PC-3 (cell line): ENCODE measurements around the gene KIF5C. TPM values are rescaled to one million over a fixed set of nuclear protein-coding genes. Genes with fewer than 3 reads are reported as not detected.
A peak's percentile ranks its signal among the peaks of the same experiment; 100 is the strongest.

Experiments
- ATAC-seq: fragments of 200-7000 bp; cut with Tn5 transposase; 2 replicates; pipeline ENCODE4 v1.9.1; 2020; ENCODE audit warnings: mild to moderate bottlenecking, moderate library complexity
- BruUV-seq: library from RNA; stranded (reverse); fragments of 400-500 nt; replicated peaks from 2 replicates; lab custom pipeline; 2021; lab: Mats Ljungman, UMichigan
- CTCF ChIA-PET: fragments of 300-600 bp; sonication (Branson Sonifier 250); formaldehyde crosslinking; loops from one replicate; lab custom pipeline; 2022; ENCODE audit warnings: antibody characterized with exemption; lab: Charles Lee
- POLR2A ChIA-PET: fragments of 300-600 bp; sonication (Branson Sonifier 250); formaldehyde crosslinking; loops from one replicate; lab custom pipeline; 2022; ENCODE audit warnings: antibody characterized with exemption; ENCODE audit not compliant: unreplicated experiment; lab: Charles Lee
- DNase-seq: peaks from one replicate; pipeline ENCODE4 v3.0.0-alpha.2; 2015
- H2AFZ ChIP-seq: fragments of 300-600 bp; sonication (generic); 2 replicates; pipeline ENCODE4 v1.6.0; 2016; ENCODE audit warnings: antibody characterized with exemption, low read length
- H3F3A ChIP-seq: fragments of 300-600 bp; sonication (generic); one replicate; pipeline ENCODE4 v1.6.0; 2017; ENCODE audit warnings: antibody characterized with exemption, low read length, control low read depth, mild to moderate bottlenecking; ENCODE audit not compliant: unreplicated experiment
- H3K27ac ChIP-seq: fragments of 300-600 bp; sonication (generic); 2 replicates; pipeline ENCODE4 v1.5.1; 2016; ENCODE audit warnings: mild to moderate bottlenecking, low read length
- H3K27me3 ChIP-seq: fragments of 300-600 bp; sonication (generic); 2 replicates; pipeline ENCODE4 v1.6.1; 2016; ENCODE audit warnings: low read length, mixed read lengths
- H3K36me3 ChIP-seq: fragments of 300-600 bp; sonication (generic); 2 replicates; pipeline ENCODE4 v1.6.1; 2016; ENCODE audit warnings: low read depth, mixed run types, low read length, mixed read lengths
- H3K4me1 ChIP-seq: fragments of 300-600 bp; sonication (generic); 2 replicates; pipeline ENCODE4 v1.5.1; 2016; ENCODE audit warnings: low read length; ENCODE audit not compliant: insufficient read depth
- H3K4me2 ChIP-seq: fragments of 300-600 bp; sonication (generic); 2 replicates; pipeline ENCODE4 v1.6.0; 2016; ENCODE audit warnings: low read length
- H3K4me3 ChIP-seq: fragments of 300-600 bp; sonication (generic); 2 replicates; pipeline ENCODE4 v1.5.1; 2016; ENCODE audit warnings: mild to moderate bottlenecking, low read length, mixed read lengths
- H3K79me2 ChIP-seq: fragments of 300-600 bp; sonication (generic); 2 replicates; pipeline ENCODE4 v1.6.1; 2017; ENCODE audit warnings: low read length, mixed read lengths
- H3K9ac ChIP-seq: fragments of 300-600 bp; sonication (generic); 2 replicates; pipeline ENCODE4 v1.6.0; 2016; ENCODE audit warnings: mild to moderate bottlenecking, low read length
- H3K9me2 ChIP-seq: fragments of 300-600 bp; sonication (generic); replicated peaks from 2 replicates; pipeline ENCODE4 v1.6.1; 2016; ENCODE audit warnings: mixed run types, low read length, mixed read lengths
- H3K9me3 ChIP-seq: fragments of 300-600 bp; sonication (generic); 2 replicates; pipeline ENCODE4 v1.6.1; 2016; ENCODE audit warnings: low read length, mixed read lengths
- H4K20me1 ChIP-seq: fragments of 300-600 bp; sonication (generic); 2 replicates; pipeline ENCODE4 v1.6.1; 2016; ENCODE audit warnings: low read length, mixed read lengths
- CTCF ChIP-seq: fragments of 300-600 bp; sonication (generic); conservative IDR thresholded peaks from 2 replicates; pipeline ENCODE4 v1.5.1; 2017; ENCODE audit warnings: antibody characterized with exemption, low read depth, mild to moderate bottlenecking, low read length
- EZH2 ChIP-seq: fragments of 300-600 bp; sonication (generic); IDR thresholded peaks from one replicate; pipeline ENCODE4 v1.6.1; 2017; ENCODE audit warnings: antibody characterized with exemption, mild to moderate bottlenecking, low read length; ENCODE audit not compliant: unreplicated experiment
- EZH2phosphoT487 ChIP-seq: fragments of 300-600 bp; sonication (generic); IDR thresholded peaks from 2 replicates; pipeline ENCODE4 v1.6.1; 2018; ENCODE audit warnings: mild to moderate bottlenecking, antibody characterized with exemption, low read length, borderline replicate concordance
- intact Hi-C: fragments of 100-400 bp; cut with micrococcal nuclease; formaldehyde crosslinking; loops from 2 replicates; pipeline ENCODE4 v1.9.0; 2023
- total RNA-seq: library from RNA; depleted of rRNA; stranded (reverse); fragments of >200 nt; gene quantifications from 2 replicates; pipeline ENCODE4 v1.2.3, GENCODE V29; 2014

Gene KIF5C
- total RNA-seq, 1 experiment from 2014 or later: 4.0 TPM

GRCh38 chr2:148992448-148992847 lies 117.4 kb downstream of the KIF5C start:
- no peak overlapping the region for H3K4me3 ChIP-seq
- no peaks in the 10 kb centered on the region for H3K9me3 ChIP-seq
- TF ChIP-seq EZH2 (no peak), CTCF (no peak), EZH2phosphoT487 (no peak)
- H4K20me1 ChIP-seq: no peaks in the 10 kb centered on the region
- H3K9me2 ChIP-seq: no peaks in the 10 kb centered on the region
- no peak overlapping the region for H3K9ac ChIP-seq
- ATAC-seq (no peak), DNase-seq (no peak)
- H3K4me1 ChIP-seq: no peaks in the 10 kb centered on the region
- H3K27ac ChIP-seq: no peak overlapping the region
- H3K4me2 ChIP-seq: no peak overlapping the region
- BruUV-seq: no TSS peak
- 0 out of 2 replicates have a peak, but pooled peaks cover 6% of the 10 kb centered on the region for H3K27me3 ChIP-seq
- no peaks in the 10 kb centered on the region for H3K36me3 ChIP-seq
- CTCF ChIA-PET: no interaction called here
- no peak overlapping the region for H2AFZ ChIP-seq
- intact Hi-C loops: loop anchor here (5.0 kb wide), 2 partner anchors 485 to 1000 kb away; no protein-coding TSS in a partner anchor
- H3F3A ChIP-seq: no peaks in the 10 kb centered on the region
- POLR2A ChIA-PET: no interaction called here
- no peaks in the 10 kb centered on the region for H3K79me2 ChIP-seq

- no TSS peak for BruUV-seq
- POLR2A ChIA-PET: no interaction called here
- no peak overlapping the region for H3K4me2 ChIP-seq
- no peaks in the 10 kb centered on the region for H3K79me2 ChIP-seq
- no peaks in the 10 kb centered on the region for H4K20me1 ChIP-seq
- H3K9me3 ChIP-seq: no peaks in the 10 kb centered on the region
- ATAC-seq (no peak), DNase-seq (no peak)
- H2AFZ ChIP-seq: no peak overlapping the region
- no peak for TF ChIP-seq CTCF
- TF ChIP-seq EZH2: no peak
- no peaks in the 10 kb centered on the region for H3K4me1 ChIP-seq
- H3K9me2 ChIP-seq: no peaks in the 10 kb centered on the region
- H3K4me3 ChIP-seq: no peak overlapping the region
- H3K27ac ChIP-seq: no peak overlapping the region
- CTCF ChIA-PET: no interaction called here
- 0 out of 2 replicates have a peak, but pooled peaks cover 12% of the 10 kb centered on the region for H3K27me3 ChIP-seq
- intact Hi-C loops: loop anchor here (5.0 kb wide), 2 partner anchors 486 to 1001 kb away; no protein-coding TSS in a partner anchor
- no peak overlapping the region for H3K9ac ChIP-seq
- no peaks in the 10 kb centered on the region for H3K36me3 ChIP-seq
- no peaks in the 10 kb centered on the region for H3F3A ChIP-seq
Measured at GRCh38 chr2:148993351-148993750, 118.3 kb downstream of the KIF5C start.

GRCh38 chr2:148994341-148994740 lies 119.3 kb downstream of the KIF5C start:
- DNase-seq: peak; percentile 71
- no TSS peak for BruUV-seq
- POLR2A ChIA-PET: no interaction called here
- no peaks in the 10 kb centered on the region for H3K9me3 ChIP-seq
- no peaks in the 10 kb centered on the region for H3K36me3 ChIP-seq
- H3K4me1 ChIP-seq: 0 out of 2 replicates have a peak, but pooled peaks cover under 1% of the 10 kb centered on the region
- no peaks in the 10 kb centered on the region for H4K20me1 ChIP-seq
- no peak; the same call in 1 of the 2 replicates for ATAC-seq
- intact Hi-C loops: loop anchor here (5.0 kb wide), 2 partner anchors 487 to 1002 kb away; no protein-coding TSS in a partner anchor
- no peaks in the 10 kb centered on the region for H3K9me2 ChIP-seq
- no peaks in the 10 kb centered on the region for H3K79me2 ChIP-seq
- no peak overlapping the region for H3K9ac ChIP-seq
- H2AFZ ChIP-seq: no peak overlapping the region
- 0 out of 2 replicates have a peak, but pooled peaks cover 12% of the 10 kb centered on the region for H3K27me3 ChIP-seq
- TF ChIP-seq CTCF: no peak
- TF ChIP-seq EZH2: no peak
- no peak overlapping the region for H3K4me2 ChIP-seq
- H3F3A ChIP-seq: no peaks in the 10 kb centered on the region
- H3K27ac ChIP-seq: no peak overlapping the region
- CTCF ChIA-PET: no interaction called here
- no peak overlapping the region for H3K4me3 ChIP-seq
